ENCODE measurements around the gene ZFPM1. TPM values are rescaled to one million over a fixed set of nuclear protein-coding genes. Genes with fewer than 3 reads are reported as not detected.

The ZFPM1 gene
- total RNA-seq, 1 donor from 2014 or later = 5.5 TPM

- intact Hi-C loops (cut with DNase I) = no loop called here
- H3K36me3 ChIP-seq = peaks cover 14 to 45% of the 10 kb centered on the region in 2 donors
- H3K4me3 ChIP-seq = no peak overlapping the region
- H3K27me3 ChIP-seq = no peaks in the 10 kb centered on the region
- no peak for DNase-seq (ENCODE audit: low spot score in 2 of 2)
- no peaks in the 10 kb centered on the region for H3K9me3 ChIP-seq
- H3K27ac ChIP-seq = no peak overlapping the region
- TF ChIP-seq CTCF (IDR thresholded peaks at IDR 0.05) = no peak
- peaks cover 10 to 12% of the 10 kb centered on the region in 2 donors for H3K4me1 ChIP-seq
These were observed 122.2 kb downstream of the ZFPM1 start for GRCh38 chr16:88575251-88575650.

- Histone ChIP-seq H3K9me3 (no peaks in the 10 kb centered on the region), H3K4me3 (no peak overlapping the region), H3K27me3 (no peaks in the 10 kb centered on the region), H3K27ac (no peak overlapping the region), H3K4me1 (peaks cover 4 to 9% of the 10 kb centered on the region in 2 donors), H3K36me3 (peaks cover 14 to 54% of the 10 kb centered on the region in 2 donors)
- no peak for DNase-seq (ENCODE audit: low spot score in 2 of 2)
- intact Hi-C loops (cut with DNase I) = no loop called here
- no peak for TF ChIP-seq CTCF (IDR thresholded peaks at IDR 0.05)
These were observed 123.2 kb downstream of the ZFPM1 start for GRCh38 chr16:88576307-88576706.

GRCh38 chr16:88577166-88577565 is 124.1 kb downstream of the ZFPM1 start:
- Histone ChIP-seq H3K27me3 (no peaks in the 10 kb centered on the region), H3K4me3 (no peak overlapping the region), H3K36me3 (peaks cover 14 to 56% of the 10 kb centered on the region in 2 donors), H3K4me1 (peaks cover 0 to under 1% of the 10 kb centered on the region in 2 donors), H3K27ac (no peak overlapping the region), H3K9me3 (no peaks in the 10 kb centered on the region)
- intact Hi-C loops (cut with DNase I) = no loop called here
- no peak for TF ChIP-seq CTCF (IDR thresholded peaks at IDR 0.05)
- no peak for DNase-seq (ENCODE audit: low spot score in 2 of 2)

GRCh38 chr16:88578446-88579313 is 125.6 kb downstream of the ZFPM1 start:
- DNase-seq (ENCODE audit: low spot score in 2 of 2) = no peak
- Histone ChIP-seq H3K36me3 (peaks cover 14 to 64% of the 10 kb centered on the region in 2 donors), H3K27ac (no peak overlapping the region), H3K4me1 (no peaks in the 10 kb centered on the region), H3K9me3 (no peaks in the 10 kb centered on the region), H3K27me3 (no peaks in the 10 kb centered on the region), H3K4me3 (no peak overlapping the region)
- no peak for TF ChIP-seq CTCF (IDR thresholded peaks at IDR 0.05)
- intact Hi-C loops (cut with DNase I) = no loop called here

GRCh38 chr16:88580371-88580770 is 127.3 kb downstream of the ZFPM1 start:
- intact Hi-C loops (cut with DNase I) = no loop called here
- no peak for DNase-seq (ENCODE audit: low spot score in 2 of 2)
- Histone ChIP-seq H3K4me1 (no peaks in the 10 kb centered on the region), H3K27me3 (no peaks in the 10 kb centered on the region), H3K36me3 (peaks cover 14 to 60% of the 10 kb centered on the region in 2 donors), H3K4me3 (no peak overlapping the region), H3K27ac (no peak overlapping the region), H3K9me3 (no peaks in the 10 kb centered on the region)
- TF ChIP-seq CTCF (IDR thresholded peaks at IDR 0.05) = no peak

Data from ascending aorta (tissue), 2 donors.